Progenitor cell of endocrine pancreas (in vitro differentiated cells): Measurements from ENCODE around the gene USP25. TPM values are rescaled to one million over a fixed set of nuclear protein-coding genes. Genes with fewer than 3 reads are reported as not detected.

Experiments used
- DNase-seq: peaks from one replicate; pipeline ENCODE4 v3.0.0; 2021; ENCODE audit warnings: low spot score; ENCODE audit not compliant: unreplicated experiment
- H3K27ac Mint-ChIP-seq: 2 replicates; pipeline ENCODE4 v1.8.0; 2021; ENCODE audit warnings: mild to moderate bottlenecking, moderate library complexity, mixed read lengths
- H3K27me3 Mint-ChIP-seq: 2 replicates; pipeline ENCODE4 v1.8.0; 2021; ENCODE audit warnings: mixed read lengths
- H3K36me3 Mint-ChIP-seq: 2 replicates; pipeline ENCODE4 v1.8.0; 2022; ENCODE audit warnings: mixed read lengths; ENCODE audit not compliant: insufficient read depth
- H3K4me1 Mint-ChIP-seq: 2 replicates; pipeline ENCODE4 v1.8.0; 2021; ENCODE audit warnings: low read depth, mixed read lengths
- H3K4me3 Mint-ChIP-seq: 2 replicates; pipeline ENCODE4 v1.8.0; 2021; ENCODE audit warnings: low read depth, mild to moderate bottlenecking, moderate library complexity, mixed read lengths
- H3K9me3 Mint-ChIP-seq: 2 replicates; pipeline ENCODE4 v1.8.0; 2021; ENCODE audit warnings: low read depth, mixed read lengths
- CTCF ChIP-seq: fragments of 200-600 bp; sonication (generic); IDR thresholded peaks from one replicate; pipeline ENCODE4 v1.5.0; 2021; ENCODE audit warnings: antibody characterized with exemption, mild to moderate bottlenecking; ENCODE audit not compliant: unreplicated experiment
- total RNA-seq: library from RNA; stranded (reverse); gene quantifications from 2 replicates; pipeline ENCODE4 v1.2.1, GENCODE V29; 2021

Gene USP25
- total RNA-seq, 1 donor from 2014 or later: 48.8 TPM

GRCh38 chr21:15875286-15875685 lies 145.5 kb downstream of the USP25 start:
- peaks cover 4% of the 10 kb centered on the region for H3K9me3 Mint-ChIP-seq
- H3K27ac Mint-ChIP-seq: no peak overlapping the region
- H3K4me1 Mint-ChIP-seq: no peaks in the 10 kb centered on the region
- DNase-seq: no peak
- peaks cover 34% of the 10 kb centered on the region for H3K36me3 Mint-ChIP-seq
- no peaks in the 10 kb centered on the region for H3K27me3 Mint-ChIP-seq
- TF ChIP-seq CTCF: no peak
- H3K4me3 Mint-ChIP-seq: no peak overlapping the region

- no peak for TF ChIP-seq CTCF
- no peak for DNase-seq
- peaks cover 8% of the 10 kb centered on the region for H3K36me3 Mint-ChIP-seq
- no peak overlapping the region for H3K4me3 Mint-ChIP-seq
- peaks cover 16% of the 10 kb centered on the region for H3K9me3 Mint-ChIP-seq
- no peaks in the 10 kb centered on the region for H3K4me1 Mint-ChIP-seq
- H3K27ac Mint-ChIP-seq: no peak overlapping the region
- no peaks in the 10 kb centered on the region for H3K27me3 Mint-ChIP-seq
Observed at GRCh38 chr21:15893902-15894301, 164.1 kb downstream of the USP25 start.

GRCh38 chr21:15894596-15894995 lies 164.8 kb downstream of the USP25 start:
- H3K27me3 Mint-ChIP-seq: no peaks in the 10 kb centered on the region
- no peaks in the 10 kb centered on the region for H3K4me1 Mint-ChIP-seq
- peaks cover 22% of the 10 kb centered on the region for H3K9me3 Mint-ChIP-seq
- H3K27ac Mint-ChIP-seq: no peak overlapping the region
- H3K36me3 Mint-ChIP-seq: peaks cover 12% of the 10 kb centered on the region
- DNase-seq: no peak
- H3K4me3 Mint-ChIP-seq: no peak overlapping the region
- TF ChIP-seq CTCF: peak; percentile 64

GRCh38 chr21:15895142-15896106 lies 165.6 kb downstream of the USP25 start:
- no peak for DNase-seq
- no peaks in the 10 kb centered on the region for H3K27me3 Mint-ChIP-seq
- peaks cover 13% of the 10 kb centered on the region for H3K36me3 Mint-ChIP-seq
- no peak for TF ChIP-seq CTCF
- no peak overlapping the region for H3K27ac Mint-ChIP-seq
- H3K9me3 Mint-ChIP-seq: peaks cover 30% of the 10 kb centered on the region
- no peak overlapping the region for H3K4me3 Mint-ChIP-seq
- H3K4me1 Mint-ChIP-seq: no peaks in the 10 kb centered on the region

- H3K4me1 Mint-ChIP-seq: no peaks in the 10 kb centered on the region
- H3K27me3 Mint-ChIP-seq: no peaks in the 10 kb centered on the region
- peaks cover 41% of the 10 kb centered on the region for H3K9me3 Mint-ChIP-seq
- peaks cover 16% of the 10 kb centered on the region for H3K36me3 Mint-ChIP-seq
- no peak for DNase-seq
- TF ChIP-seq CTCF: no peak
- H3K4me3 Mint-ChIP-seq: no peak overlapping the region
- no peak overlapping the region for H3K27ac Mint-ChIP-seq
Observed at GRCh38 chr21:15896501-15896900, 166.7 kb downstream of the USP25 start.
